K562 (cell line): Measurements from ENCODE around the gene USP15. TPM values are rescaled to one million over a fixed set of nuclear protein-coding genes. Genes with fewer than 3 reads are reported as not detected.
A peak's percentile ranks its signal among the peaks of the same experiment; 100 is the strongest.

Experiments
- ATF7 ChIP-seq: fragments of 450-650 bp; IDR thresholded peaks from 2 replicates; pipeline ENCODE4 v1.7.1; 2014; ENCODE audit warnings: mild to moderate bottlenecking, moderate library complexity
- L3MBTL2 ChIP-seq: fragments of 450-650 bp; IDR thresholded peaks from 2 replicates; pipeline ENCODE4 v1.6.1; 2016; ENCODE audit warnings: mild to moderate bottlenecking, moderate library complexity
- MAFF ChIP-seq: IDR thresholded peaks from 2 replicates; pipeline ENCODE4 v1.6.1; 2012; ENCODE audit warnings: low read length, improper control_type of control experiment
- NCOR1 ChIP-seq: fragments of 450-650 bp; IDR thresholded peaks from 2 replicates; pipeline ENCODE4 v1.6.1; 2016; ENCODE audit warnings: mild to moderate bottlenecking, moderate library complexity
- NFIC ChIP-seq: fragments of 450-650 bp; IDR thresholded peaks from 2 replicates; pipeline ENCODE4 v1.6.1; 2017; ENCODE audit warnings: mild to moderate bottlenecking, inconsistent platforms
- RNF2 ChIP-seq: sonication (generic); IDR thresholded peaks from 2 replicates; pipeline ENCODE4 v1.6.1; 2016
- SMAD4 ChIP-seq: fragments of 250-450 bp; sonication (Bioruptor Pico); conservative IDR thresholded peaks from 2 replicates; pipeline ENCODE4 v1.8.0; 2021; ENCODE audit warnings: inconsistent platforms, mild to moderate bottlenecking, moderate library complexity
- TFAM ChIP-seq: fragments of 250-450 bp; sonication (Bioruptor Pico); conservative IDR thresholded peaks from 2 replicates; pipeline ENCODE4 v1.5.0; 2021; ENCODE audit warnings: mild to moderate bottlenecking, moderate library complexity
- ZFP30 ChIP-seq: fragments of 250-450 bp; sonication (Bioruptor Pico); IDR thresholded peaks from 2 replicates; pipeline ENCODE4 v1.8.0; 2022; ENCODE audit warnings: moderate library complexity, mild to moderate bottlenecking, inconsistent platforms, borderline replicate concordance
- ZNF143 ChIP-seq: sonication (generic); formaldehyde crosslinking; IDR thresholded peaks from 2 replicates; pipeline ENCODE4 v1.9.0; 2022; ENCODE audit warnings: mild to moderate bottlenecking, missing genetic modification reagents
- ZNF212 ChIP-seq: fragments of 450-650 bp; formaldehyde crosslinking; IDR thresholded peaks from 2 replicates; pipeline ENCODE4 v1.4.0; 2020; ENCODE audit warnings: mild to moderate bottlenecking
- ZNF589 ChIP-seq: fragments of 200-800 bp; sonication (Bioruptor generic); IDR thresholded peaks from 2 replicates; pipeline ENCODE4 v1.6.1; 2016; ENCODE audit warnings: low read depth, missing genetic modification characterization, missing compliant biosample characterization
- ZZZ3 ChIP-seq: fragments of 450-650 bp; IDR thresholded peaks from 2 replicates; pipeline ENCODE4 v1.6.1; 2016; ENCODE audit warnings: antibody characterized with exemption, mild to moderate bottlenecking, moderate library complexity
- polyA plus RNA-seq, 8 experiments: library from polyadenylated mRNA; depleted of rRNA in 4 of 8; stranded (reverse) in 5 of 8; unstranded in 3 of 8; fragments of >200 nt; fragmentation: Nextera tagmentation in 2 of 8; fragmentation: Illumina TruSeq in 1 of 8; extraction: Ambion mirVana in 2 of 8; extraction: Trizol in 1 of 8; gene quantifications; 2 replicates each; pipeline versions ENCODE4 v1.2.1 to v1.2.3, GENCODE V29; 2011 to 2014; ENCODE audit warnings: inconsistent platforms in 1 of 8, missing spikeins in 1 of 8
- total RNA-seq, 7 experiments: library from RNA; depleted of rRNA in 6 of 7; stranded (reverse); fragments of >200 nt in 6 of 7; fragmentation: Illumina TruSeq in 2 of 7; extraction: Trizol in 2 of 7; gene quantifications; 2 replicates each; pipeline versions ENCODE4 v1.2.1 to v1.2.3, GENCODE V29; 2011 to 2021; ENCODE audit warnings: low replicate concordance in 1 of 7
- TF ChIP-seq, protein P1 (sequence below): fragments of 450-650 bp; IDR thresholded peaks from 2 replicates; pipeline ENCODE4 v1.6.1; 2016
- TF ChIP-seq, protein P2 (sequence below), 2 experiments: IDR thresholded peaks; 2 replicates each; pipeline ENCODE4 v1.6.1; 2012; ENCODE audit warnings: improper control_type of control experiment in 2 of 2, low read depth in 2 of 2, low read length in 2 of 2, borderline replicate concordance in 1 of 2
- TF ChIP-seq, protein P3 (sequence below), 2 experiments: fragments of 450-650 bp; formaldehyde crosslinking in 1 of 2; IDR thresholded peaks; 2 replicates each; pipeline versions ENCODE4 v1.4.0 to v1.6.1; 2014 to 2020; ENCODE audit warnings: mild to moderate bottlenecking in 2 of 2, borderline replicate concordance in 1 of 2, low read depth in 1 of 2

USP15 gene
- total and polyA plus RNA-seq, 9 of the 15 experiments (the other 6 are each of a cell fraction or from before 2014, with no cell fraction given), result 140 to 272 (median 182) TPM

DNA sequence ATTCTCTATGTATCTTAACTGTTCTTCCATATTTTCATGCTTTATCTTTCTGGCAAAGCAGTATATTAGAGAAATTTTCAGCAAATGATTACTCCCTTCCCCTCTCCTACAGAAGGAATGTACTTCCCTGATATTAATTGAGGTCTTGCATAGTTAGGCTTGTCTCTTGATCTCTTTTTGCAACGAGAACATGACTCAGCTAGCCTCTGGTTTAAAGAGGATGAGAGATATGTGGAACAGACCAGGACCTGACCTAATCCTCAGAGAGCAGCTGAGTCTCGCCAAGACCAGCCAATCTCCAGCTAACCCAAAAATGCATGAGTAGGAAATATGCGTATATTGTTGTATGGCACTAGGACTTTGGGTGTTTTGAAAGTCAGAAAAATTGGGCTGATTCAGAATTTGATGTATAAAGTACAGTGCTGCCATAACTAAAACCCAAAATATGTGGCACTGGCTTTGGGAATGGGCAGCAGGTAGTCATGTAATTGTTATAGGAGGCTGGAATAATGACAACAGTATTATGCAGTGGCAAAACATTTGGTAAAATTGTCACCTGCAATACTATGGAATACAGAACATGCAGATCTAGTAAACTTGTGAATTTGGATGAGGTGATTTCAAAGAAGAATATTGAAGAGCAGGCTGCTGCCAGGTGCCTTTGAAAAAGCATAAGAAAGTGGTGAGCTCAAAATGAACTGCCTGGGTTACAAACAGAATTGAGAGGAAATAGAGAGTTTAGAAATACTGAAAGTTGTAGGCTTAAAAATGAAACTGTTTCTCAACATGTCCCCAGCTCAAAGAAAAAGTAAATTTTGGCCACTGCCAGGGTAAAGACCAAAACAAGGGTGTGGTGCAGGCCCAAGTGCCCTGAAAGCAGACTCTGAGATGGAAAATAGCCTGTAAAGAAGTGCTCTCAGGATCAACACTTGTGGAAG lies 9.3 kb upstream of the USP15 start (continued):
- no peak for TF ChIP-seq ZZZ3
- TF ChIP-seq, protein P1, sequence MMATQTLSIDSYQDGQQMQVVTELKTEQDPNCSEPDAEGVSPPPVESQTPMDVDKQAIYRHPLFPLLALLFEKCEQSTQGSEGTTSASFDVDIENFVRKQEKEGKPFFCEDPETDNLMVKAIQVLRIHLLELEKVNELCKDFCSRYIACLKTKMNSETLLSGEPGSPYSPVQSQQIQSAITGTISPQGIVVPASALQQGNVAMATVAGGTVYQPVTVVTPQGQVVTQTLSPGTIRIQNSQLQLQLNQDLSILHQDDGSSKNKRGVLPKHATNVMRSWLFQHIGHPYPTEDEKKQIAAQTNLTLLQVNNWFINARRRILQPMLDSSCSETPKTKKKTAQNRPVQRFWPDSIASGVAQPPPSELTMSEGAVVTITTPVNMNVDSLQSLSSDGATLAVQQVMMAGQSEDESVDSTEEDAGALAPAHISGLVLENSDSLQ, result 0 out of 2 replicates have a peak, but pooled peaks have one; percentile 24
- TF ChIP-seq L3MBTL2, result peak; percentile 28; the same call in 1 of the 2 replicates
- TF ChIP-seq, protein P2, sequence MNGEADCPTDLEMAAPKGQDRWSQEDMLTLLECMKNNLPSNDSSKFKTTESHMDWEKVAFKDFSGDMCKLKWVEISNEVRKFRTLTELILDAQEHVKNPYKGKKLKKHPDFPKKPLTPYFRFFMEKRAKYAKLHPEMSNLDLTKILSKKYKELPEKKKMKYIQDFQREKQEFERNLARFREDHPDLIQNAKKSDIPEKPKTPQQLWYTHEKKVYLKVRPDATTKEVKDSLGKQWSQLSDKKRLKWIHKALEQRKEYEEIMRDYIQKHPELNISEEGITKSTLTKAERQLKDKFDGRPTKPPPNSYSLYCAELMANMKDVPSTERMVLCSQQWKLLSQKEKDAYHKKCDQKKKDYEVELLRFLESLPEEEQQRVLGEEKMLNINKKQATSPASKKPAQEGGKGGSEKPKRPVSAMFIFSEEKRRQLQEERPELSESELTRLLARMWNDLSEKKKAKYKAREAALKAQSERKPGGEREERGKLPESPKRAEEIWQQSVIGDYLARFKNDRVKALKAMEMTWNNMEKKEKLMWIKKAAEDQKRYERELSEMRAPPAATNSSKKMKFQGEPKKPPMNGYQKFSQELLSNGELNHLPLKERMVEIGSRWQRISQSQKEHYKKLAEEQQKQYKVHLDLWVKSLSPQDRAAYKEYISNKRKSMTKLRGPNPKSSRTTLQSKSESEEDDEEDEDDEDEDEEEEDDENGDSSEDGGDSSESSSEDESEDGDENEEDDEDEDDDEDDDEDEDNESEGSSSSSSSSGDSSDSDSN (IDR thresholded peaks at IDR 0.05; ENCODE audit: borderline replicate concordance in 1 of 2, low read depth in 2 of 2, low read length in 2 of 2), result 0 out of 4 replicates have a peak, but pooled peaks of 1 of the 2 experiments have one; percentile 27
- peak; percentile 35; the same call in 1 of the 2 replicates for TF ChIP-seq ZNF589
- TF ChIP-seq SMAD4 (CRISPR knock-in tag), result 0 out of 2 replicates have a peak, but pooled peaks have one; percentile 19
- no peak for TF ChIP-seq ZFP30 (CRISPR knock-in tag)
- TF ChIP-seq NCOR1, result peak; percentile 81
- TF ChIP-seq, protein P3, sequence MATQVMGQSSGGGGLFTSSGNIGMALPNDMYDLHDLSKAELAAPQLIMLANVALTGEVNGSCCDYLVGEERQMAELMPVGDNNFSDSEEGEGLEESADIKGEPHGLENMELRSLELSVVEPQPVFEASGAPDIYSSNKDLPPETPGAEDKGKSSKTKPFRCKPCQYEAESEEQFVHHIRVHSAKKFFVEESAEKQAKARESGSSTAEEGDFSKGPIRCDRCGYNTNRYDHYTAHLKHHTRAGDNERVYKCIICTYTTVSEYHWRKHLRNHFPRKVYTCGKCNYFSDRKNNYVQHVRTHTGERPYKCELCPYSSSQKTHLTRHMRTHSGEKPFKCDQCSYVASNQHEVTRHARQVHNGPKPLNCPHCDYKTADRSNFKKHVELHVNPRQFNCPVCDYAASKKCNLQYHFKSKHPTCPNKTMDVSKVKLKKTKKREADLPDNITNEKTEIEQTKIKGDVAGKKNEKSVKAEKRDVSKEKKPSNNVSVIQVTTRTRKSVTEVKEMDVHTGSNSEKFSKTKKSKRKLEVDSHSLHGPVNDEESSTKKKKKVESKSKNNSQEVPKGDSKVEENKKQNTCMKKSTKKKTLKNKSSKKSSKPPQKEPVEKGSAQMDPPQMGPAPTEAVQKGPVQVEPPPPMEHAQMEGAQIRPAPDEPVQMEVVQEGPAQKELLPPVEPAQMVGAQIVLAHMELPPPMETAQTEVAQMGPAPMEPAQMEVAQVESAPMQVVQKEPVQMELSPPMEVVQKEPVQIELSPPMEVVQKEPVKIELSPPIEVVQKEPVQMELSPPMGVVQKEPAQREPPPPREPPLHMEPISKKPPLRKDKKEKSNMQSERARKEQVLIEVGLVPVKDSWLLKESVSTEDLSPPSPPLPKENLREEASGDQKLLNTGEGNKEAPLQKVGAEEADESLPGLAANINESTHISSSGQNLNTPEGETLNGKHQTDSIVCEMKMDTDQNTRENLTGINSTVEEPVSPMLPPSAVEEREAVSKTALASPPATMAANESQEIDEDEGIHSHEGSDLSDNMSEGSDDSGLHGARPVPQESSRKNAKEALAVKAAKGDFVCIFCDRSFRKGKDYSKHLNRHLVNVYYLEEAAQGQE (IDR thresholded peaks at IDR 0.05; ENCODE audit: borderline replicate concordance), result peak; percentile 58
- TF ChIP-seq, protein P3 (CRISPR knock-in tag; IDR thresholded peaks at IDR 0.05; ENCODE audit: low read depth), result no peak
- TF ChIP-seq MAFF, result peak; percentile 87
- TF ChIP-seq NFIC, result peak; percentile 34; the same call in 1 of the 2 replicates
- TF ChIP-seq ZNF212 (CRISPR knock-in tag), result no peak
- 0 out of 2 replicates have a peak, but pooled peaks have one; percentile 26 for TF ChIP-seq RNF2
- TF ChIP-seq ATF7, result peak; percentile 54; the same call in 1 of the 2 replicates
- no peak for TF ChIP-seq ZNF143
- TF ChIP-seq TFAM (CRISPR knock-in tag), result no peak
